HG03354 (cell line): ENCODE data around the gene MAPK12.

Experiments
- ATAC-seq: cut with Tn5 transposase; IDR thresholded peaks from one replicate; pipeline ENCODE4 v1.9.1; 2021; ENCODE audit warnings: mild to moderate bottlenecking; ENCODE audit not compliant: unreplicated experiment, poor library complexity, severe bottlenecking

MAPK12 gene

DNA sequence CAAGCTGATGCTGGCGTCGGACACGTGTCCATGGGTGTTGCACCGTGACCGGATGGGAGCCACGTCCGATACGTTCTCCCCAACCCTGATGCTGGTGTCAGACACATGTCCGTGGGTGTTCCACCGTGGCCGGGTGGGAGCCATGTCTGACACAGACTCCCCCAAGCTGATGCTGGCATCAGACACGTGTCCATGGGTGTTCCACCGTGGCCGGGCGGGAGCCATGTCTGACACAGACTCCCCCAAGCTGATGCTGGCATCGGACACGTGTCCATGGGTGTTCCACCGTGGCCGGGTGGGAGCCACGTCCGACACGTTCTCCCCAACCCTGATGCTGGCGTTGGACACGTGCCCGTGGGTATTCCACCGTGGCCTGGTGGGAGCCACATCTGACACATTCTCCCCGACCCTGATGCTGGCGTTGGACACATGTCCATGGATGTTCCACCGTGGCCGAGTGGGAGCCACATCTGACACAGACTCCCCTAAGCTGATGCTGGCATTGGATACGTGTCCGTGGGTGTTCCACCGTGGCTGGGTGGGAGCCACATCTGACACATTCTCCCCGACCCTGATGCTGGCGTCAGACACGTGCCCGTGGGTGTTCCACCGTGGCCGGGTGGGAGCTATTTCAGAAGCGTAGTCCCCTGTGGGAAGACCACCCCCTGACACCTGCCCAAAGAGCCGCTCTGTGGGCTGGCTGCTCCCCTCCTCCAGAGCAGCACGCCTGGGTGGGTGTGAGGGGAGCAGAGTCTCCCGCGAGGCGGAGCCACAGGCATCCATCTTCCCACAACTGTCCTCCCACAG lies 40.7 kb downstream of the MAPK12 start:
- ATAC-seq, result no peak

DNA sequence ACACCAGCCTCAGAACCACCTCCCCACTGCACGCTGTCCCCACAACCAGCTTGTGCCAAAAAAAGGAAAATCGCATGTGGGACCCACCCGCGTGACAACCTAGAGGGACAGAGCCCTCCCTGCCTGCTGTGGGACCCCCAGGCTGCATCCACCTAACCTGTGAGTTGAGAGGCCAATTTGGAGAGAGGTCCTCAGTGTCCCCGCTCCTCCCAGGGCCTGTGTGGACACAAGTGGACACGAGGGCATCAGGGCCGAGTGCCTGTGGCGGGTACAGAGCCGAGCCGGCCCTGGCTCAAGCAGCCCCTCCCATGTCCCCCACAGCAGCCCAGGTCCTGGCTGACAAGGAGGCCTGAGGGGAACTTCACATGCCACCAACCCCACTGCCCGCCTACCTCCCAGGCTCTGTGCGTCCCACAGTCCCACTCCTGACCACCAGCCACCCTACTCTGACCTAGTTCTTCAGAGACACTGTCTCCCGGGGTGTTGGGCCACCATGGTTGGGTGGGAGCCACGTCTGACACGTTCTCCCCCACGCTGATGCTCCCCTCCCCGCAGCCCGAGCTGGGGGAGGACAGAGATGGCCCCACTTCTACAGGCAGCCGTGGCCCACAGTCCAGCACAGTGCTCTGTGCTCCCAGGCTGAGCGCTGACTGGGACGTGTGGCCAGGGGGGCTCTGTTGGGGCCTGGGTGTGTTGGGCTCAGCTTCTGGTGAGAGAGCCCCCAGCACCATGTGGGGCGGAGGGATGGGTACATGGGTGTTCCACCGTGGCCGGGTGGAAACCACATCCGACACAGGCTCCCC lies 41.5 kb downstream of the MAPK12 start:
- ATAC-seq, result no peak

DNA sequence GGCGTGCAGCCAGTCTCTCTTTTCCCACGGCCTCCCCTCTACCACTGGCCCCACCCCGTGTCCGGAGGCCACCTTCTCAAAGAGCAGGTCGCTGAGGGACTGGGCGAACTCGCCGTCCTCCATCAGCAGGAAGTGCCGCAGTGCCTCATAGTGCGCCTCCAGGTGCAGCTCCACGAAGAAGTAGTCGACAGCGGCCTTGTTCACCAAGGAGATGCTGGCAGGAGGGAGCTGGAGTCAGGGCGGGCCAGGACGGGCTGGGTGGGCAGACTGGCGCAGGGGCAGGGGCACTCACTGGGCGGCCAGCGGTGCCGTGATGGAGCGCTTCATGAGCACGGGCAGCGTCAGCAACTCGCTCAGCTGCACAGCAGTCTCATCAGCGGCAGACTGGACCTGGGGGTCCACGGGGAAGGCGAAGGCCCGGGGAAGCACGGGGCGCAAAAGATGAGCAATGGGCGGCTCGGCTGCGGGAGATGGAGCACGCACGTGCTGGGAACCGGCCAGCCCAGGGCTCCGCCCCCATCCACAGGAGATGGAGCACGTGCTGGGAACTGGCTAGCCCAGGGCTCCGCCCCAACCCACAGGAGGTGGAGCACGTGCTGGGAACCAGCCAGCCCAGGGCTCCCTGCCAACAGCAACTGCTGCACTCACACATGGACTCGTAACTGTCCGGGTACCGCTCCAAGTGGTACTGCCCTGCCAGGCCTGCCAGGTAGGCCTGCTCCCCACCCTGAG lies 42.3 kb downstream of the MAPK12 start:
- ATAC-seq, result no peak

GRCh38 chr22:50218153-50218995 lies 43.1 kb downstream of the MAPK12 start:
- no peak for ATAC-seq

GRCh38 chr22:50217543-50218152 lies 43.8 kb downstream of the MAPK12 start:
- ATAC-seq, result no peak

DNA sequence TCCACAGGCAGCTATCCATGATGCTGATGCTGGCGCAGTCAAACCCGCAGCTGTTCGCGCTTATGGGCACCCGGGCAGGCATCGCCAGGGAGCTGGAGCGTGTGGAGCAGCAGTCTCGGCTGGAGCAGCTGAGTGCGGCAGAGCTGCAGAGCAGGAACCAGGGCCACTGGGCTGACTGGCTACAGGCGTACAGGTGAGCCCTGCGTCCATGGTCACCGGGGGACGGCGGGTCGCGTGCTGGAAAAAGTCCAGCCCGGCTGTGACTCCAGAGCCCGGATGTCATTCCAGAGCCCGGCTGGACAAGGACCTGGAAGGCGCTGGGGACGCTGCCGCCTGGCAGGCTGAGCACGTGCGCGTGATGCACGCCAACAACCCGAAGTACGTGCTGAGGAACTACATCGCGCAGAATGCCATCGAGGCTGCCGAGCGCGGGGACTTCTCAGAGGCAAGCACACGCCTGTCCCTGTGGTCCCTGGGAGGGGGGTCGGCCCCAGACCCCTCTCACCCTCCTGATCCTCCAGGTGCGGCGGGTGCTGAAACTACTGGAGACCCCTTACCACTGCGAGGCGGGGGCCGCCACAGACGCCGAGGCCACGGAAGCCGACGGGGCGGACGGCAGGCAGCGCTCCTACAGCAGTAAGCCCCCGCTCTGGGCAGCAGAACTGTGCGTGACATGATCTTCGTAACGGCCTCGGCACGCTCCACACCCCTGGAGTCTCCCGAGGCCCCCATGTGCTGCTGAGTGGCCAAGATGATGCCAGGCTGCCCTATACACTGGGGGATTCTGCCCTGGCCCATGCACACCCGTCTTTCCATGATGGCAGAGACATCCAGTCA lies 44.6 kb downstream of the MAPK12 start:
- no peak for ATAC-seq

DNA sequence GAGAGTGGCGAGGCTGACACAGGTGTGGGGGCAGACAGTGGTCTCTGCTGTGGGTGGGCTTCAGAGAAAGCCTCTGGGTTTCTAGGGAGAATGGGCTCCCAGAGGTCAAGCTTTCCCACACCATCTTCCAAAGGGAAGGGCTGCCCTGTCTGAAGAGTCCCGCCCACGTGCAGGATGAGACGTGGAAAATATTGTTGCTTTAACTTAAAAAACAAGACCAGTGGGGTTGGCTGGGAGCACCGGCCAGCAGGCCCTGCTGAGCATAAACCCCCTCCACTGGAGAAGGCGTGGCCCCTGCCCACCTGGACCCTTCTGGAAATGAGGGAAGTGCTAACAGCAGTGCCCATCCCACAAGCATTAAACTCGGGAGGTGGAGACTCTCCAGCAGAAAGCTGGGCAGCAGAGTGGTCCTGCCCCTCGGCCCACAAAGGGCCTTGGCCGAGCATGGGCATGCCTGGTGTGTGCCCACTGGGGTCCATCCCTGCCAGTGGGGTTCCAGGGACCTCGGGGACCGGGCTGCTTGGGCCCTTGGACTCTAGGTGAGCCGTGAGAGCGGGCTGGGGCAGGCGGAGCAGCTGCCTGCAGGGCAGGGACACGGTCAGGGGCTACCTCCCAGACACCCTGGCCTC lies 45.3 kb downstream of the MAPK12 start:
- no peak for ATAC-seq

DNA sequence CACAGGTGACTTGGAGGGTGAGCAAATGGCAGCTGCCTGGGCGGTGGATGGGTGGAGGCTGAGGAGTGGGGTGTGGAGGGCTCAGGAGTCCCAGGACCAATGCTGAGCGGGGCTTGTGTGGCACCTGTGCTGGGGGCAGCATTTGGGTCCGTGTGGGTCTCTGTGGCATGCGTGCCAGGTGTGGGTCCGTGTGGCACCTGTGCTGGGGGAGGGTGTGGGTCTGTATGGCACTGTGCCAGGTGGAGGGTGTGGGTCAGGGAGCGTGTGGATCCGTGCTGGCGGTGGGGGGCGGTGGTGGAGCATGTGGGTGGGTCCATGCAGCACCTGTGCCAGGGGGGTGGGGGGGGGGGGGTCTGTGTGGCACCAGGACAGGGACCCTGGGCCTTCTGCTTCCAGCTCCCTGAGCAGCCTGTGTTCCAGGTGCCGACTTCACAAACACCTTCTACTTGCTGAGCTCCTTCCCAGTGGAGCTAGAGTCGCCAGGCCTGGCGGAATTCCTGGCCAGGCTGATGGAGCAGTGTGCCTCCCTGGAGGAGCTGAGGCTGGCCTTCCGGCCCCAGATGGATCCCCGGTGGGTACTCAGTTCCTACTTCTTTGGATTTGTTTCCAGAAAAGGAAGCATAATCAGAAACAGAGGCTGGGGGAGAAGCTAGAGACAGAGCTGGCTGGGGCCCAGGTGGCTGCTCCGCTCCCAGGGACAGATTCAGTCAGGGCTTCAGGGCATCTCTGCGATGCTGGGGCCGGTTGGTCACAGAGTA lies 46.0 kb downstream of the MAPK12 start:
- no peak for ATAC-seq

DNA sequence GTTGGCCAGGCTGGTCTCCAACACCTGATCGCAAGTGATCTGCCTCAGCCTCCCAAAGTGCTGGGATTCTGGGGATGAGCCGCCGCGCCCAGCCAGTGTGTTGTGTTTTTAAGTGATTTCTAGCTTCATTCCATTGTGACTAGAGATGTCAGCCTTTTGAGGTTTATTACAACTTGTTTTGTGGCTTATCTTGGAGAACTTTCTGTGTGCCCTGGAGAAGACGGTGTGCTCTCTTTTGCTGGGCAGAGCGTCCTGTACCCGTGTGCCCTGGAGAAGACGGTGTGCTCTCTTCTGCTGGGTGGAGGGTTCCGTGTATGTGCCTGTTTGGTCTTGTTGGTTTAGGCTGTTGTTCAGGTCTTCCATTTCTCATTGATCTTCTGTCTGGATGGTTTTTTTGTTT lies 48.2 kb downstream of the MAPK12 start:
- no peak for ATAC-seq

DNA sequence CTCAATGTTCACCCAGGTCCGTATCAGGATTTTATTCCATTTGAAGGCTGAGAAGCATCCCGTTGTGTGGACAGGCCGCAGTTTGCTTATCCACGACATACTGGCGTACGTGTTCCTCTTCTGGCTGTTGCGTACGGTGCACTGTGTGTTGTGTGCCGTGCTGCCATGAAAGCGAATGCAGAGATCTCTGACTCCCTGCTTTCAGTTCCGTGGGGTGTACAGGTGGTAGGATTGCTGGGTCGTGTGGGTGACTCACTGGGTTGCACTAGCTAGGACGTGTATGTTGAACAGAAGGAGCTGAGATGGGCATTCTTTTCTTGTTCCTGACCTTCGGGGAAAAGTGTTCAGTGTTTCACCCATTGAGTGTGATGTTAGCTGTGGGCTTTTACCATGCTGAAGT lies 50.3 kb downstream of the MAPK12 start:
- ATAC-seq, result no peak

DNA sequence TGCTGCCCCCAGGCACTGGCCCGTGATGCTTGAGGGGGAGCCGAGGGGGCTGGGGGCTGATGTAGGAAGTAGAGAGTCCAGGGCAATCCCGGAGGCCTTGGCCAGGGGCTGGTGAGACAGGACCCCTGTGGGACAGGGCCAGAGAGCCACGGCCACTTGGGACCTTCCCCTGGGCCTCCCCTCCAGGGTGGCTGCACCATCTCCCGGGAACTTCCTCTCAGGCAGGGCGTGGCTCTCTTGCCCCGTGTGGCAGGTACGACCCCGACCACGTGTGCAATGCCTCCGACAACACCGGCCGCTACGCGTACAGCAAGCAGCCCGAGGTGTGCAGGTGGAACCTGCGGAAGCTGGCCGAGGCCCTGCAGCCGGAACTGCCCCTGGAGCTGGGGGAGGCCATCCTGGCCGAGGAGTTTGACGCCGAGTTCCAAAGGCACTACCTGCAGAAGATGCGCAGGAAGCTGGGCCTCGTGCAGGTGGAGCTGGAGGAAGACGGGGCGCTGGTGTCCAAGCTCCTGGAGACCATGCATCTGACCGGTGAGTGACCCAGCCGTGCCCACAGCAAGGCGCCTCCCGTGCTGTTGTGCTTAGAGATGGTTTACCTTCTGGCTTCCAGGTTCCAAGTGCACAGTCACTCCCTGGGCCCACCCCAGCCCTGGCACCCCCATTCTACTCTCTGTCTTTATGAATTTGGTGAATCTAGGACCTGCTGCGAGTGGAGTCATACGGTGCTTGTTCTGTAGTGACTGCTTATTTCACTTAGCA lies 50.9 kb downstream of the MAPK12 start:
- no peak for ATAC-seq

- no peak for ATAC-seq
Observed at GRCh38 chr22:50209893-50210292, 51.6 kb downstream of the MAPK12 start.

GRCh38 chr22:50208939-50209892 lies 52.3 kb downstream of the MAPK12 start:
- ATAC-seq, result no peak

GRCh38 chr22:50208430-50208938 lies 53.0 kb downstream of the MAPK12 start:
- ATAC-seq, result no peak

DNA sequence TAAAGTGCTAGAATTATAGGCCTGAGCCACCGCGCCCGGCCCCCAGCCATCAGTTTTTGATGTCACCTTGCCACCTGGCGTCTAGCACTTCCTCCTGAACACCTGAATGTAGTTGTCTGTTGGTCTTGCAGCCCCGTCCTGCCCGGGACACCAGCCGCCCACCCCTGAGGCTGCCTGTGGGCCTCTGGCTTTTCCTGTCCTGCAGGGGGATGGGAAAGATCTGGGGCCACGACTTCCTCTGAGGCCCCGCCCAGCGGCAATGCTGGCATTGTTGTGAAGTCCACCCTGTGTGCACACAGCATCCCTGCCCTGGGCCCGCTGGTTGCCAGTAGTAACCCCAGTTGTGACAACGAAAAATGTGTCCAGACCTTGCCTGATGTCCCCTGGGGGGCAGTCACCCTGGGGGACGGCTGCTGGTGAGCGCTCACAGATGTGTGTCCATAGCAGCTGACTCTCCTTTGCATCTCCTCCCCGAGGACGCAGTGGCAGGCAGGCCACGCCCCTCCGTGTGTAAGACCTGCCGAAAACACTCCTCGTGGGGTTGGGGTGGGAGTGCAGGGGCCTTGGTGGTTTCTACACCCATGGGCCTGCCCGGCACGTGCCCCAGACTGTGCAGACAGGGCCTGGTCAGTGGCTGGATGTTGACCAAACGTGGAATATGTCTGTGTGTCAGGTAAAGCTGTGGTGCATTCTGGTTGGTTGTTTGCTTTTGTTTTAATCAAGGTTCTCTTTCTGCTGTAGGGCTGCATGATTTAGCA lies 53.9 kb downstream of the MAPK12 start:
- no peak for ATAC-seq
